GM23248 (cell line): ENCODE data around the gene WDR87. TPM values are rescaled to one million over a fixed set of nuclear protein-coding genes. Genes with fewer than 3 reads are reported as not detected.

Source experiments
- DNase-seq: peaks from one replicate; pipeline ENCODE4 v3.0.0-alpha.2; 2015
- H2AFZ ChIP-seq: fragments of 200-600 bp; sonication (generic); 2 replicates; pipeline ENCODE4 v1.6.1; 2016; ENCODE audit warnings: antibody characterized with exemption
- H3F3A ChIP-seq: fragments of 200-600 bp; sonication (generic); 2 replicates; pipeline ENCODE4 v1.6.1; 2016; ENCODE audit warnings: mild to moderate bottlenecking, antibody characterized with exemption, mixed run types; ENCODE audit not compliant: insufficient read depth
- H3K27ac ChIP-seq: fragments of 200-600 bp; sonication (generic); 2 replicates; pipeline ENCODE4 v1.5.1; 2016; ENCODE audit warnings: mild to moderate bottlenecking
- H3K27me3 ChIP-seq: fragments of 200-600 bp; sonication (generic); replicated peaks from 2 replicates; pipeline ENCODE4 v1.6.1; 2016; ENCODE audit warnings: mild to moderate bottlenecking; ENCODE audit not compliant: insufficient read depth
- H3K36me3 ChIP-seq: fragments of 200-600 bp; sonication (generic); 2 replicates; pipeline ENCODE4 v1.6.1; 2016; ENCODE audit warnings: low read depth, mild to moderate bottlenecking
- H3K4me1 ChIP-seq: fragments of 200-600 bp; sonication (generic); 2 replicates; pipeline ENCODE4 v1.6.1; 2016; ENCODE audit warnings: mild to moderate bottlenecking; ENCODE audit not compliant: insufficient read depth
- H3K4me2 ChIP-seq: fragments of 200-600 bp; sonication (generic); one replicate; pipeline ENCODE4 v1.6.1; 2016; ENCODE audit warnings: mild to moderate bottlenecking; ENCODE audit not compliant: unreplicated experiment
- H3K4me3 ChIP-seq: fragments of 200-600 bp; sonication (generic); 2 replicates; pipeline ENCODE4 v1.5.1; 2016; ENCODE audit warnings: mild to moderate bottlenecking
- H3K79me2 ChIP-seq: fragments of 200-600 bp; sonication (generic); 2 replicates; pipeline ENCODE4 v1.6.1; 2016; ENCODE audit warnings: mild to moderate bottlenecking; ENCODE audit not compliant: insufficient read depth
- H3K9ac ChIP-seq: fragments of 200-600 bp; sonication (generic); 2 replicates; pipeline ENCODE4 v1.6.1; 2016; ENCODE audit warnings: mild to moderate bottlenecking
- H3K9me2 ChIP-seq: fragments of 200-600 bp; sonication (generic); 2 replicates; pipeline ENCODE4 v1.6.1; 2016; ENCODE audit warnings: mixed run types, mild to moderate bottlenecking, moderate library complexity; ENCODE audit not compliant: insufficient read depth
- H3K9me3 ChIP-seq: fragments of 200-600 bp; sonication (generic); one replicate; pipeline ENCODE4 v1.6.1; 2017; ENCODE audit warnings: low read depth
- H4K20me1 ChIP-seq: fragments of 200-600 bp; sonication (generic); 2 replicates; pipeline ENCODE4 v1.6.0; 2016; ENCODE audit not compliant: insufficient read depth
- EZH2 ChIP-seq: fragments of 200-600 bp; sonication (generic); IDR thresholded peaks from 2 replicates; pipeline ENCODE4 v1.6.1; 2018; ENCODE audit warnings: antibody characterized with exemption, mild to moderate bottlenecking; ENCODE audit not compliant: insufficient read depth, poor library complexity, severe bottlenecking
- EZH2phosphoT487 ChIP-seq: fragments of 200-600 bp; sonication (generic); IDR thresholded peaks from 2 replicates; pipeline ENCODE4 v1.6.1; 2018; ENCODE audit warnings: antibody characterized with exemption, moderate library complexity, mild to moderate bottlenecking, low read depth; ENCODE audit not compliant: insufficient read depth
- WGBS, 2 experiments: methylation state at CpG; one replicate each; pipeline ENCODE4 v1.1.6; 2015 to 2017; ENCODE audit warnings: low lambda C conversion rate in 2 of 2, low coverage in 1 of 2; ENCODE audit errors: missing lambda C conversion rate in 2 of 2; 5-methylcytosine and 5-hydroxymethylcytosine counted together
- in situ Hi-C: fragments of 300-500 bp; cut with MboI; formaldehyde crosslinking; loops from 2 replicates; pipeline ENCODE4 v1.15.0; 2020
- polyA plus RNA-seq: library from polyadenylated mRNA; unstranded; fragments of >200 nt; fragmentation: Nextera tagmentation; extraction: Ambion mirVana; gene quantifications from 2 replicates; pipeline ENCODE4 v1.2.1, GENCODE V29; 2016
- total RNA-seq: library from RNA; depleted of rRNA; stranded (reverse); fragments of >200 nt; shearing (Covaris generic); gene quantifications from 2 replicates; pipeline ENCODE4 v1.2.3, GENCODE V29; 2014

WDR87 gene
- total and polyA plus RNA-seq, 2 experiments from 2014 or later = not detected

- Histone ChIP-seq H3K4me1 (peaks cover 17% of the 10 kb centered on the region), H2AFZ (no peak overlapping the region), H3K36me3 (no peaks in the 10 kb centered on the region), H4K20me1 (no peaks in the 10 kb centered on the region), H3K4me3 (0 out of 2 replicates have a peak overlapping the region, but pooled peaks have one; percentile 22), H3K27me3 (no peaks in the 10 kb centered on the region), H3K9me3 (no peaks in the 10 kb centered on the region), H3K79me2 (peaks cover 77% of the 10 kb centered on the region), H3K4me2 (peak overlapping the region; percentile 4), H3K9me2 (no peaks in the 10 kb centered on the region), H3K9ac (no peak overlapping the region), H3K27ac (no peak overlapping the region), H3F3A (no peaks in the 10 kb centered on the region)
- WGBS, 2 experiments = 59 to 66% methylated on average over 6 of the region's 6 CpGs
- in situ Hi-C loops = loop anchor here (25.0 kb wide), 1 partner anchor 178 kb away; no protein-coding TSS in a partner anchor
- no peak for DNase-seq
- TF ChIP-seq EZH2phosphoT487 (no peak), EZH2 (no peak)
Measured at GRCh38 chr19:37909661-37910199, 3.3 kb upstream of the WDR87 start.

GRCh38 chr19:37907735-37908455, 1.5 kb upstream of the WDR87 start:
- Histone ChIP-seq H3K79me2 (peaks cover 59% of the 10 kb centered on the region), H3K4me2 (peak overlapping the region; percentile 95), H3K36me3 (no peaks in the 10 kb centered on the region), H4K20me1 (no peaks in the 10 kb centered on the region), H2AFZ (peak overlapping the region; percentile 99), H3K9me3 (no peaks in the 10 kb centered on the region), H3K27me3 (no peaks in the 10 kb centered on the region), H3F3A (no peaks in the 10 kb centered on the region), H3K9me2 (no peaks in the 10 kb centered on the region), H3K27ac (peak overlapping the region; percentile 45), H3K9ac (peak overlapping the region; percentile 84), H3K4me1 (peaks cover 17% of the 10 kb centered on the region), H3K4me3 (peak overlapping the region; percentile 93)
- peak; percentile 41 for DNase-seq
- 8 to 10% methylated on average over 13 of the region's 13 CpGs for WGBS, 2 experiments
- TF ChIP-seq EZH2phosphoT487 (no peak), EZH2 (no peak)
- in situ Hi-C loops = loop anchor here (25.0 kb wide), 1 partner anchor 179 kb away; no protein-coding TSS in a partner anchor

GRCh38 chr19:37906869-37907734, 708 bp upstream of the WDR87 start, which contains the start of gene SIPA1L3:
Gene SIPA1L3, plus strand, starts transcription at chr19:37907208. Its CDS starts 174,358 bp downstream, at chr19:38081566.
- no peaks in the 10 kb centered on the region for H4K20me1 ChIP-seq
- peak within 1 kb of the TSS; percentile 99 for H2AFZ ChIP-seq
- WGBS, 2 experiments = 1% methylated on average over 66 to 83 of the region's 95 CpGs
- in situ Hi-C loops = loop anchor here (25.0 kb wide), 1 partner anchor 180 kb away; no protein-coding TSS in a partner anchor
- peak; percentile 100 for DNase-seq
- H3K27ac ChIP-seq = peak within 1 kb of the TSS; percentile 45
- H3K9ac ChIP-seq = peak within 1 kb of the TSS; percentile 84
- H3K79me2 ChIP-seq = peaks cover 51% of the 10 kb centered on the region
- H3K36me3 ChIP-seq = no peaks in the 10 kb centered on the region
- H3K27me3 ChIP-seq = no peaks in the 10 kb centered on the region
- H3K9me3 ChIP-seq = no peaks in the 10 kb centered on the region
- peaks cover 17% of the 10 kb centered on the region for H3K4me1 ChIP-seq
- TF ChIP-seq EZH2phosphoT487 = no peak
- no peak for TF ChIP-seq EZH2
- H3K4me3 ChIP-seq = peak within 1 kb of the TSS; percentile 93
- H3K9me2 ChIP-seq = no peaks in the 10 kb centered on the region
- peak within 1 kb of the TSS; percentile 95 for H3K4me2 ChIP-seq
- H3F3A ChIP-seq = no peaks in the 10 kb centered on the region

GRCh38 chr19:37903096-37903495, 3.3 kb downstream of the WDR87 start:
- no peak overlapping the region for H3K9ac ChIP-seq
- no peak overlapping the region for H2AFZ ChIP-seq
- no peaks in the 10 kb centered on the region for H3K9me3 ChIP-seq
- H3K4me3 ChIP-seq = no peak overlapping the region
- 60 to 78% methylated on average over 2 of the region's 2 CpGs for WGBS, 2 experiments
- H3K9me2 ChIP-seq = no peaks in the 10 kb centered on the region
- no peaks in the 10 kb centered on the region for H4K20me1 ChIP-seq
- no peak overlapping the region for H3K4me2 ChIP-seq
- no peaks in the 10 kb centered on the region for H3F3A ChIP-seq
- H3K27ac ChIP-seq = no peak overlapping the region
- H3K27me3 ChIP-seq = no peaks in the 10 kb centered on the region
- in situ Hi-C loops = loop anchor here (25.0 kb wide), 1 partner anchor 184 kb away; no protein-coding TSS in a partner anchor
- H3K4me1 ChIP-seq = peaks cover 3% of the 10 kb centered on the region; the same call in 1 of the 2 replicates
- H3K36me3 ChIP-seq = no peaks in the 10 kb centered on the region
- no peak for DNase-seq
- TF ChIP-seq EZH2phosphoT487 = no peak
- TF ChIP-seq EZH2 = no peak
- peaks cover 11% of the 10 kb centered on the region for H3K79me2 ChIP-seq
